ENCODE measurements around the gene SLC7A4. TPM values are rescaled to one million over a fixed set of nuclear protein-coding genes. Genes with fewer than 3 reads are reported as not detected.
A peak's percentile ranks its signal among the peaks of the same experiment; 100 is the strongest.

SLC7A4 gene
- total and polyA plus RNA-seq, 2 of the 8 experiments (the other 6 are each of a cell fraction or from before 2014, with no cell fraction given), result 0.92 TPM; not detected in 1

GRCh38 chr22:21070690-21071615, 38.6 kb upstream of the SLC7A4 start:
- Histone ChIP-seq H3K4me2 (ENCODE audit: insufficient read depth in 1 of 2, low read depth in 2 of 2, low read length in 2 of 2) (no peak overlapping the region), H3K79me1 (ENCODE audit: low read depth, low read length) (no peaks in the 10 kb centered on the region), H3K18ac (ENCODE audit: extremely low read depth, low read length) (no peak overlapping the region), H2BK20ac (ENCODE audit: low read length) (no peak overlapping the region), H2BK15ac (ENCODE audit: low read length) (no peak overlapping the region), H3K14ac (ENCODE audit: insufficient read length) (no peak overlapping the region), H4K5ac (ENCODE audit: insufficient read length, low read depth, low read length) (no peak overlapping the region), H3K23me2 (ENCODE audit: low read depth, low read length) (no peaks in the 10 kb centered on the region), H3K4ac (replicated peaks; ENCODE audit: insufficient read length, low read depth, low read length) (no peak overlapping the region), H3K9me3 (ENCODE audit: insufficient read depth in 2 of 2, low read depth in 1 of 2, low read length in 1 of 2) (no peaks in the 10 kb centered on the region), H3K27me3 (replicated peaks in 1 of 4; ENCODE audit: control insufficient read depth in 3 of 4, extremely low read depth in 1 of 4, insufficient read depth in 3 of 4, low read length in 3 of 4) (no peaks in the 10 kb centered on the region), H3K27ac (ENCODE audit: low read depth, low read length) (no peak overlapping the region), H3K79me2 (ENCODE audit: control insufficient read depth in 1 of 2, insufficient read depth in 2 of 2, low read length in 2 of 2) (no peaks in the 10 kb centered on the region), H2BK5ac (ENCODE audit: low read depth, low read length) (no peak overlapping the region), H3K36me3 (ENCODE audit: control insufficient read depth in 2 of 4, insufficient read depth in 4 of 4, low read length in 3 of 4) (no peaks in the 10 kb centered on the region), H4K20me1 (replicated peaks in 1 of 2; ENCODE audit: control insufficient read depth in 1 of 2, insufficient read depth in 2 of 2, low read length in 2 of 2) (no peaks in the 10 kb centered on the region), H3K9ac (replicated peaks in 1 of 4; ENCODE audit: extremely low read depth in 1 of 4, low read depth in 3 of 4, low read length in 3 of 4) (no peak overlapping the region), H4K91ac (replicated peaks; ENCODE audit: insufficient read length, low read length) (no peak overlapping the region), H3K56ac (replicated peaks; ENCODE audit: insufficient read length, low read depth, low read length) (no peak overlapping the region), H2BK120ac (replicated peaks; ENCODE audit: low read depth, low read length) (no peak overlapping the region), H3K23ac (ENCODE audit: insufficient read length) (no peak overlapping the region), H3K4me3 (ENCODE audit: extremely low read depth in 1 of 4, insufficient read depth in 2 of 4, low read depth in 3 of 4, low read length in 4 of 4) (no peak overlapping the region), H2AK5ac (ENCODE audit: low read depth, low read length) (no peak overlapping the region), H4K8ac (ENCODE audit: extremely low read depth, insufficient read depth, low read length) (no peak overlapping the region), H2BK12ac (ENCODE audit: low read depth, low read length) (0 out of 2 replicates have a peak overlapping the region, but pooled peaks have one; percentile 17), H3K4me1 (replicated peaks in 1 of 4; ENCODE audit: control insufficient read depth in 3 of 4, insufficient read depth in 4 of 4, low read length in 3 of 4) (no peaks in the 10 kb centered on the region; a peak in 1 of 7 replicates), H2AFZ (ENCODE audit: low read length) (no peak overlapping the region)
- no peak for DNase-seq (ENCODE audit: low read depth in 1 of 2, low spot score in 2 of 2)
- WGBS, 2 experiments (ENCODE audit: extremely low coverage in 1 of 2, insufficient coverage in 1 of 2, insufficient read length in 1 of 2, insufficient replicate concordance in 2 of 2, low coverage in 1 of 2, low lambda C conversion rate in 2 of 2, missing lambda C conversion rate in 1 of 2), result 92% methylated on average over 17 of the region's 17 CpGs; no CpG with 5 or more reads in 1 of the 2 experiments
- POLR2A ChIA-PET (ENCODE audit: partially characterized antibody), result no interaction called here
- no peak for FAIRE-seq
- CTCF ChIA-PET (ENCODE audit: partially characterized antibody), result interaction anchor here (0.5 to 1.0 kb wide), 3 partner anchors 8 to 19 kb away, joined by 3 to 5 read pairs (median 4); no protein-coding TSS in a partner anchor
- TF ChIP-seq KDM4A (IDR thresholded peaks at IDR 0.05; ENCODE audit: low read depth, low read length, severe bottlenecking) (no peak), YY1 (IDR thresholded peaks at IDR 0.05; ENCODE audit: low read depth, low read length) (no peak)

Measured in H1 (cell line).